Breast epithelium (tissue), 4 donors: ENCODE results near the gene CHST15. TPM values are rescaled to one million over a fixed set of nuclear protein-coding genes. Genes with fewer than 3 reads are reported as not detected.

Experiments
- DNase-seq, 2 donors: peaks; one replicate each; pipeline ENCODE4 v3.0.0-alpha.2; 2019; ENCODE audit warnings: low spot score in 2 of 2
- H3K27ac ChIP-seq, 2 donors: fragments of 200-600 bp; sonication (generic) in 1 of 2; one replicate each; pipeline ENCODE4 v1.5.1; 2016 to 2019; ENCODE audit warnings: mild to moderate bottlenecking in 1 of 2
- H3K27me3 ChIP-seq, 2 donors: fragments of 200-600 bp; sonication (generic) in 1 of 2; one replicate each; pipeline versions ENCODE4 v1.5.1 to v1.6.0; 2017 to 2019; ENCODE audit warnings: control low read depth in 1 of 2, mild to moderate bottlenecking in 1 of 2
- H3K36me3 ChIP-seq: fragments of 200-600 bp; one replicate; pipeline ENCODE4 v1.5.1; 2019
- H3K4me1 ChIP-seq, 2 donors: fragments of 200-600 bp; sonication (generic); one replicate each; pipeline ENCODE4 v1.5.1; 2016 to 2019; ENCODE audit warnings: control low read depth in 1 of 2
- H3K4me3 ChIP-seq, 3 donors: fragments of 200-600 bp; sonication (generic); 1 replicate in 2 of 3; 2 replicates in 1 of 3; pipeline ENCODE4 v1.5.1; 2016 to 2019; ENCODE audit warnings: mild to moderate bottlenecking in 3 of 3, moderate library complexity in 2 of 3
- H3K9me3 ChIP-seq, 2 donors: fragments of 200-600 bp; sonication (generic) in 1 of 2; one replicate each; pipeline ENCODE4 v1.5.1; 2016 to 2019; ENCODE audit warnings: control low read depth in 1 of 2
- CTCF ChIP-seq, 3 donors: fragments of 450-650 bp; IDR thresholded peaks; one replicate each; pipeline ENCODE4 v1.5.1; 2016 to 2017; ENCODE audit warnings: antibody characterized with exemption in 3 of 3, mild to moderate bottlenecking in 3 of 3, moderate library complexity in 3 of 3
- POLR2A ChIP-seq: fragments of 450-650 bp; IDR thresholded peaks from one replicate; pipeline ENCODE4 v1.6.1; 2016; ENCODE audit warnings: antibody characterized with exemption, mild to moderate bottlenecking, moderate library complexity
- POLR2AphosphoS5 ChIP-seq, 3 donors: sonication (generic); formaldehyde crosslinking; IDR thresholded peaks; one replicate each; pipeline ENCODE4 v1.6.1; 2017; ENCODE audit warnings: antibody characterized with exemption in 3 of 3
- intact Hi-C: fragments of 100-400 bp; cut with DNase I; formaldehyde crosslinking; loops from one replicate; pipeline ENCODE4 v1.15.1; 2023; ENCODE audit warnings: low total_unique reads
- total RNA-seq, 3 donors: library from RNA; depleted of rRNA; stranded (reverse); fragments of >200 nt; gene quantifications; one replicate each; pipeline ENCODE4 v1.1.0, GENCODE V29; 2016

Gene CHST15
- total RNA-seq, 3 donors from 2014 or later, result 19.0 to 57.8 (median 56.4) TPM

GRCh38 chr10:124022066-124022465 lies 71.3 kb downstream of the CHST15 start:
- H3K4me1 ChIP-seq, result no peaks in the 10 kb centered on the region
- H3K9me3 ChIP-seq, result no peaks in the 10 kb centered on the region
- H3K27ac ChIP-seq, result no peak overlapping the region
- H3K4me3 ChIP-seq, result no peak overlapping the region
- TF ChIP-seq POLR2AphosphoS5 (IDR thresholded peaks at IDR 0.05) (no peak), POLR2A (no peak), CTCF (IDR thresholded peaks at IDR 0.05) (no peak)
- no peaks in the 10 kb centered on the region for H3K27me3 ChIP-seq
- no peaks in the 10 kb centered on the region for H3K36me3 ChIP-seq
- DNase-seq, result no peak
- intact Hi-C loops, result no loop called here

- Histone ChIP-seq H3K27ac (no peak overlapping the region), H3K36me3 (no peaks in the 10 kb centered on the region), H3K27me3 (no peaks in the 10 kb centered on the region), H3K4me1 (no peaks in the 10 kb centered on the region), H3K4me3 (no peak overlapping the region), H3K9me3 (no peaks in the 10 kb centered on the region)
- no peak for DNase-seq
- intact Hi-C loops, result no loop called here
- TF ChIP-seq CTCF (IDR thresholded peaks at IDR 0.05) (no peak), POLR2A (no peak), POLR2AphosphoS5 (IDR thresholded peaks at IDR 0.05) (no peak)
Measured at GRCh38 chr10:124020981-124021815, 72.2 kb downstream of the CHST15 start.

GRCh38 chr10:124019886-124020797 lies 73.3 kb downstream of the CHST15 start:
- no peaks in the 10 kb centered on the region for H3K27me3 ChIP-seq
- H3K9me3 ChIP-seq, result no peaks in the 10 kb centered on the region
- no peaks in the 10 kb centered on the region for H3K4me1 ChIP-seq
- no peak for DNase-seq
- intact Hi-C loops, result no loop called here
- no peak overlapping the region for H3K4me3 ChIP-seq
- no peak for TF ChIP-seq CTCF (IDR thresholded peaks at IDR 0.05)
- H3K36me3 ChIP-seq, result no peaks in the 10 kb centered on the region
- H3K27ac ChIP-seq, result no peak overlapping the region

GRCh38 chr10:124018886-124019525 lies 74.4 kb downstream of the CHST15 start:
- TF ChIP-seq POLR2AphosphoS5 (IDR thresholded peaks at IDR 0.05), result no peak
- TF ChIP-seq CTCF (IDR thresholded peaks at IDR 0.05), result no peak
- TF ChIP-seq POLR2A, result no peak
- intact Hi-C loops, result no loop called here
- Histone ChIP-seq H3K27me3 (no peaks in the 10 kb centered on the region), H3K4me1 (no peaks in the 10 kb centered on the region), H3K27ac (no peak overlapping the region), H3K9me3 (no peaks in the 10 kb centered on the region), H3K36me3 (no peaks in the 10 kb centered on the region), H3K4me3 (no peak overlapping the region)
- no peak for DNase-seq
